Measurements from ENCODE around the gene RNPEPL1. TPM values are rescaled to one million over a fixed set of nuclear protein-coding genes. Genes with fewer than 3 reads are reported as not detected.
"Not testable (repeated sequence)": the region's sequence is repeated elsewhere in the genome, so short reads cannot be mapped to it uniquely, and the experiment has no call there.

RNPEPL1 gene
- total and polyA plus RNA-seq, 2 experiments from 2014 or later = 49.0 to 61.2 TPM

- H3K4me1 ChIP-seq (ENCODE audit: low read depth) = no peaks in the 10 kb centered on the region
- no peak for DNase-seq (ENCODE audit: low read depth in 1 of 2, low spot score in 1 of 2)
- H3K27me3 ChIP-seq = no peaks in the 10 kb centered on the region
- H3K36me3 ChIP-seq = no peaks in the 10 kb centered on the region
- H3K27ac ChIP-seq = no peak overlapping the region
- TF ChIP-seq CTCF (IDR thresholded peaks at IDR 0.05; ENCODE audit: low read depth, low read length) = no peak
- H3K4me3 ChIP-seq = no peak overlapping the region
- H3K9me3 ChIP-seq (ENCODE audit: low read depth) = no peaks in the 10 kb centered on the region
These were observed 37.2 kb upstream of the RNPEPL1 start for GRCh38 chr2:240531038-240531437.

- H3K36me3 ChIP-seq = no peaks in the 10 kb centered on the region
- no peak for DNase-seq (ENCODE audit: low read depth in 1 of 2, low spot score in 1 of 2)
- H3K27ac ChIP-seq = no peak overlapping the region
- TF ChIP-seq CTCF (IDR thresholded peaks at IDR 0.05; ENCODE audit: low read depth, low read length) = no peak
- no peak overlapping the region for H3K4me3 ChIP-seq
- H3K27me3 ChIP-seq = no peaks in the 10 kb centered on the region
- no peaks in the 10 kb centered on the region for H3K9me3 ChIP-seq (ENCODE audit: low read depth)
- no peaks in the 10 kb centered on the region for H3K4me1 ChIP-seq (ENCODE audit: low read depth)
These were observed 36.1 kb upstream of the RNPEPL1 start for GRCh38 chr2:240532031-240532775.

GRCh38 chr2:240538031-240538780, 30.1 kb upstream of the RNPEPL1 start:
- Histone ChIP-seq H3K36me3 (no peaks in the 10 kb centered on the region), H3K27ac (no peak overlapping the region), H3K4me1 (ENCODE audit: low read depth) (no peaks in the 10 kb centered on the region), H3K4me3 (no peak overlapping the region), H3K9me3 (ENCODE audit: low read depth) (no peaks in the 10 kb centered on the region), H3K27me3 (no peaks in the 10 kb centered on the region)
- no peak for TF ChIP-seq CTCF (IDR thresholded peaks at IDR 0.05; ENCODE audit: low read depth, low read length)
- no peak for DNase-seq (ENCODE audit: low read depth in 1 of 2, low spot score in 1 of 2)

GRCh38 chr2:240539101-240539500, 29.2 kb upstream of the RNPEPL1 start:
- H3K27ac ChIP-seq; H3K9me3 ChIP-seq (ENCODE audit: low read depth); H3K4me3 ChIP-seq; H3K36me3 ChIP-seq; H3K27me3 ChIP-seq; H3K4me1 ChIP-seq (ENCODE audit: low read depth); DNase-seq (ENCODE audit: low read depth in 1 of 2, low spot score in 1 of 2): not testable (repeated sequence)

- Histone ChIP-seq H3K27ac (no peak overlapping the region), H3K4me3 (no peak overlapping the region), H3K36me3 (no peaks in the 10 kb centered on the region), H3K4me1 (ENCODE audit: low read depth) (no peaks in the 10 kb centered on the region), H3K9me3 (ENCODE audit: low read depth) (no peaks in the 10 kb centered on the region), H3K27me3 (no peaks in the 10 kb centered on the region)
- DNase-seq (ENCODE audit: low read depth in 1 of 2, low spot score in 1 of 2) = no peak
- no peak for TF ChIP-seq CTCF (IDR thresholded peaks at IDR 0.05; ENCODE audit: low read depth, low read length)
These were observed 28.4 kb upstream of the RNPEPL1 start for GRCh38 chr2:240539906-240540305.

- TF ChIP-seq CTCF (IDR thresholded peaks at IDR 0.05; ENCODE audit: low read depth, low read length) = no peak
- no peaks in the 10 kb centered on the region for H3K36me3 ChIP-seq
These were observed 17.0 kb upstream of the RNPEPL1 start for GRCh38 chr2:240551288-240551687.

More at GRCh38 chr2:240551288-240551687, 17.0 kb upstream of the RNPEPL1 start:
- DNase-seq (ENCODE audit: low read depth in 1 of 2, low spot score in 1 of 2) = no peak
- no peak overlapping the region for H3K27ac ChIP-seq
- no peak overlapping the region for H3K4me3 ChIP-seq
- no peaks in the 10 kb centered on the region for H3K9me3 ChIP-seq (ENCODE audit: low read depth)
- H3K4me1 ChIP-seq (ENCODE audit: low read depth) = no peaks in the 10 kb centered on the region
- no peaks in the 10 kb centered on the region for H3K27me3 ChIP-seq

All from cardiac muscle cell (in vitro differentiated cells and primary cell).